Muscle layer of colon (tissue), 2 donors: Measurements from ENCODE around the gene ZNRF3.

Experiments
- H3K27ac ChIP-seq: one replicate; pipeline ENCODE4 v1.7.0; 2013; ENCODE audit warnings: low read depth, mild to moderate bottlenecking, low read length, moderate library complexity
- H3K27me3 ChIP-seq, 2 donors: one replicate each; pipeline ENCODE4 v1.7.0; 2013; ENCODE audit warnings: low read length in 2 of 2, mild to moderate bottlenecking in 2 of 2; ENCODE audit not compliant: insufficient read depth in 2 of 2, control insufficient read depth in 1 of 2
- H3K36me3 ChIP-seq: one replicate; pipeline ENCODE4 v1.7.0; 2013; ENCODE audit warnings: mild to moderate bottlenecking, low read length; ENCODE audit not compliant: insufficient read depth
- H3K4me1 ChIP-seq: one replicate; pipeline ENCODE4 v1.7.0; 2013; ENCODE audit warnings: mild to moderate bottlenecking, low read length; ENCODE audit not compliant: insufficient read depth
- H3K4me3 ChIP-seq, 2 donors: one replicate each; pipeline ENCODE4 v1.7.0; 2013; ENCODE audit warnings: low read length in 2 of 2, low read depth in 1 of 2, mild to moderate bottlenecking in 1 of 2, moderate library complexity in 1 of 2
- H3K9ac ChIP-seq: one replicate; pipeline ENCODE4 v1.7.0; 2013; ENCODE audit warnings: low read length
- H3K9me3 ChIP-seq: one replicate; pipeline ENCODE4 v1.7.0; 2013; ENCODE audit warnings: mild to moderate bottlenecking, low read length
- donor health status: abdominal sarcoma.
- donor health status: Adenocarcinoma of cecum.

Gene ZNRF3

GRCh38 chr22:28949788-28950187 lies 66.4 kb downstream of the ZNRF3 start:
- no peak overlapping the region for H3K27ac ChIP-seq
- H3K4me3 ChIP-seq, result no peak overlapping the region
- H3K9me3 ChIP-seq, result no peaks in the 10 kb centered on the region
- H3K9ac ChIP-seq, result no peak overlapping the region
- no peaks in the 10 kb centered on the region for H3K36me3 ChIP-seq
- H3K27me3 ChIP-seq, result no peaks in the 10 kb centered on the region
- peaks cover 49% of the 10 kb centered on the region for H3K4me1 ChIP-seq

GRCh38 chr22:28950617-28951411 lies 67.4 kb downstream of the ZNRF3 start:
- H3K27me3 ChIP-seq, result no peaks in the 10 kb centered on the region
- no peak overlapping the region for H3K9ac ChIP-seq
- no peak overlapping the region for H3K27ac ChIP-seq
- peak overlapping the region in 1 of 2 donors; percentile 37 for H3K4me3 ChIP-seq
- H3K9me3 ChIP-seq, result no peaks in the 10 kb centered on the region
- H3K4me1 ChIP-seq, result peaks cover 49% of the 10 kb centered on the region
- no peaks in the 10 kb centered on the region for H3K36me3 ChIP-seq

GRCh38 chr22:28951530-28951929 lies 68.2 kb downstream of the ZNRF3 start:
- peaks cover 52% of the 10 kb centered on the region for H3K4me1 ChIP-seq
- H3K27ac ChIP-seq, result peak overlapping the region; percentile 53
- no peak overlapping the region for H3K9ac ChIP-seq
- H3K9me3 ChIP-seq, result no peaks in the 10 kb centered on the region
- no peaks in the 10 kb centered on the region for H3K27me3 ChIP-seq
- H3K4me3 ChIP-seq, result peak overlapping the region in 1 of 2 donors; percentile 37
- H3K36me3 ChIP-seq, result no peaks in the 10 kb centered on the region

GRCh38 chr22:28951969-28952521 lies 68.7 kb downstream of the ZNRF3 start:
- Histone ChIP-seq H3K9ac (no peak overlapping the region), H3K27ac (peak overlapping the region; percentile 53), H3K4me1 (peaks cover 58% of the 10 kb centered on the region), H3K27me3 (no peaks in the 10 kb centered on the region), H3K9me3 (no peaks in the 10 kb centered on the region), H3K4me3 (peak overlapping the region in 1 of 2 donors; percentile 37), H3K36me3 (no peaks in the 10 kb centered on the region)

GRCh38 chr22:28952857-28953256 lies 69.5 kb downstream of the ZNRF3 start:
- Histone ChIP-seq H3K27me3 (no peaks in the 10 kb centered on the region), H3K9ac (no peak overlapping the region), H3K36me3 (no peaks in the 10 kb centered on the region), H3K4me1 (peaks cover 61% of the 10 kb centered on the region), H3K4me3 (no peak overlapping the region), H3K9me3 (no peaks in the 10 kb centered on the region), H3K27ac (peak overlapping the region; percentile 3)

- Histone ChIP-seq H3K9me3 (no peaks in the 10 kb centered on the region), H3K36me3 (no peaks in the 10 kb centered on the region), H3K4me3 (no peak overlapping the region), H3K27me3 (no peaks in the 10 kb centered on the region), H3K9ac (no peak overlapping the region), H3K27ac (peak overlapping the region; percentile 43), H3K4me1 (peaks cover 64% of the 10 kb centered on the region)
These were observed 70.0 kb downstream of the ZNRF3 start for GRCh38 chr22:28953403-28953802.

GRCh38 chr22:28953976-28954880 lies 70.9 kb downstream of the ZNRF3 start:
- Histone ChIP-seq H3K4me1 (peaks cover 73% of the 10 kb centered on the region), H3K27ac (no peak overlapping the region), H3K27me3 (no peaks in the 10 kb centered on the region), H3K9me3 (no peaks in the 10 kb centered on the region), H3K4me3 (no peak overlapping the region), H3K36me3 (no peaks in the 10 kb centered on the region), H3K9ac (no peak overlapping the region)

GRCh38 chr22:28955817-28956216 lies 72.4 kb downstream of the ZNRF3 start:
- Histone ChIP-seq H3K36me3 (no peaks in the 10 kb centered on the region), H3K4me1 (peaks cover 60% of the 10 kb centered on the region), H3K27ac (no peak overlapping the region), H3K9me3 (no peaks in the 10 kb centered on the region), H3K9ac (no peak overlapping the region), H3K27me3 (no peaks in the 10 kb centered on the region), H3K4me3 (no peak overlapping the region)

GRCh38 chr22:28956506-28956905 lies 73.1 kb downstream of the ZNRF3 start:
- Histone ChIP-seq H3K27me3 (no peaks in the 10 kb centered on the region), H3K4me3 (no peak overlapping the region), H3K9me3 (no peaks in the 10 kb centered on the region), H3K9ac (no peak overlapping the region), H3K4me1 (peaks cover 53% of the 10 kb centered on the region), H3K36me3 (no peaks in the 10 kb centered on the region), H3K27ac (no peak overlapping the region)

GRCh38 chr22:28958611-28959010 lies 75.2 kb downstream of the ZNRF3 start:
- H3K9me3 ChIP-seq, result no peaks in the 10 kb centered on the region
- H3K27ac ChIP-seq, result no peak overlapping the region
- no peak overlapping the region for H3K9ac ChIP-seq
- H3K36me3 ChIP-seq, result no peaks in the 10 kb centered on the region
- H3K4me1 ChIP-seq, result peaks cover 35% of the 10 kb centered on the region
- H3K4me3 ChIP-seq, result no peak overlapping the region
- H3K27me3 ChIP-seq, result no peaks in the 10 kb centered on the region

- H3K9ac ChIP-seq, result no peak overlapping the region
- H3K9me3 ChIP-seq, result no peaks in the 10 kb centered on the region
- H3K36me3 ChIP-seq, result no peaks in the 10 kb centered on the region
- H3K27me3 ChIP-seq, result no peaks in the 10 kb centered on the region
- H3K27ac ChIP-seq, result no peak overlapping the region
- H3K4me3 ChIP-seq, result no peak overlapping the region
- peaks cover 23% of the 10 kb centered on the region for H3K4me1 ChIP-seq
These were observed 78.7 kb downstream of the ZNRF3 start for GRCh38 chr22:28962042-28962554.
